B cell (primary cell): ENCODE measurements around the gene GIMAP8. TPM values are rescaled to one million over a fixed set of nuclear protein-coding genes. Genes with fewer than 3 reads are reported as not detected.
"Not testable (repeated sequence)": the region's sequence is repeated elsewhere in the genome, so short reads cannot be mapped to it uniquely, and the experiment has no call there.

ENCODE experiments used
- ATAC-seq: fragments of 200-7000 bp; cut with Tn5 transposase; one replicate; pipeline ENCODE4 v1.10.0; 2021; ENCODE audit warnings: low read depth, mild to moderate bottlenecking, moderate number of reproducible peaks, moderate library complexity
- CTCF ChIA-PET: fragments of 350-600 bp; sonication (Branson Sonifier 250); formaldehyde crosslinking; loops from one replicate; lab custom pipeline; 2021; ENCODE audit warnings: antibody characterized with exemption, inconsistent platforms; lab: Charles Lee
- POLR2A ChIA-PET: fragments of 350-600 bp; sonication (Branson Sonifier 250); formaldehyde crosslinking; loops from one replicate; lab custom pipeline; 2021; ENCODE audit warnings: antibody characterized with exemption; lab: Charles Lee
- DNase-seq: peaks from one replicate; pipeline ENCODE4 v3.0.0; 2013
- H2AFZ ChIP-seq: 2 replicates; pipeline ENCODE4 v1.6.1; 2012; ENCODE audit warnings: mild to moderate bottlenecking, low read depth, low read length; ENCODE audit not compliant: insufficient read depth, poor library complexity, severe bottlenecking
- H3K27ac ChIP-seq, 2 donors: 1 replicate in 1 of 2; 2 replicates in 1 of 2; pipeline ENCODE4 v1.5.1; 2012 to 2013; ENCODE audit warnings: low read length in 2 of 2, mild to moderate bottlenecking in 2 of 2, moderate library complexity in 1 of 2
- H3K27me3 ChIP-seq, 4 experiments: fragments of 200-600 bp in 1 of 4; sonication (generic) in 1 of 4; replicated peaks in 1 of 4; 1 replicate in 2 of 4; 2 replicates in 2 of 4; pipeline versions ENCODE4 v1.6.1 to v1.7.0; 2013 to 2016; ENCODE audit warnings: low read length in 3 of 4, mild to moderate bottlenecking in 2 of 4, mixed read lengths in 1 of 4, moderate library complexity in 1 of 4; ENCODE audit not compliant: insufficient read depth in 4 of 4, control insufficient read depth in 3 of 4; ENCODE audit errors: control extremely low read depth in 1 of 4
- H3K36me3 ChIP-seq, 2 experiments: replicated peaks in 1 of 2; 1 replicate in 1 of 2; 2 replicates in 1 of 2; pipeline versions ENCODE4 v1.6.1 to v1.7.1; 2013; ENCODE audit warnings: low read length in 1 of 2; ENCODE audit not compliant: insufficient read depth in 2 of 2, control insufficient read depth in 1 of 2; ENCODE audit errors: control extremely low read depth in 1 of 2, extremely low read depth in 1 of 2
- H3K4me1 ChIP-seq, 2 donors: fragments of 200-600 bp in 1 of 2; sonication (generic) in 1 of 2; 1 replicate in 1 of 2; 2 replicates in 1 of 2; pipeline versions ENCODE4 v1.5.1 to v1.6.1; 2013 to 2017; ENCODE audit warnings: low read length in 2 of 2; ENCODE audit not compliant: control insufficient read depth in 2 of 2, insufficient read depth in 2 of 2
- H3K4me2 ChIP-seq: replicated peaks from 2 replicates; pipeline ENCODE3; 2012; ENCODE audit warnings: mild to moderate bottlenecking, low read depth, low read length; ENCODE audit not compliant: poor library complexity, severe bottlenecking
- H3K4me3 ChIP-seq, 5 experiments: fragments of 200-600 bp in 1 of 5; sonication (generic) in 1 of 5; 1 replicate in 3 of 5; 2 replicates in 2 of 5; pipeline versions ENCODE4 v1.5.1 to v1.7.0; 2011 to 2016; ENCODE audit warnings: low read length in 4 of 5, mild to moderate bottlenecking in 4 of 5, low read depth in 2 of 5, control low read depth in 1 of 5, moderate library complexity in 1 of 5; ENCODE audit not compliant: insufficient read depth in 1 of 5; ENCODE audit errors: control extremely low read depth in 1 of 5, extremely low read depth in 1 of 5
- H3K79me2 ChIP-seq: fragments of 200-600 bp; sonication (generic); one replicate; pipeline ENCODE4 v1.6.0; 2016; ENCODE audit warnings: low read length; ENCODE audit not compliant: control insufficient read depth, insufficient read depth
- H3K9ac ChIP-seq: fragments of 200-600 bp; sonication (generic); 2 replicates; pipeline ENCODE4 v1.6.1; 2017; ENCODE audit warnings: mild to moderate bottlenecking, low read length, moderate library complexity
- H3K9me3 ChIP-seq, 3 donors: one replicate each; pipeline versions ENCODE4 v1.6.1 to v1.7.1; 2013; ENCODE audit warnings: low read length in 2 of 3; ENCODE audit not compliant: control insufficient read depth in 2 of 3, insufficient read depth in 1 of 3; ENCODE audit errors: control extremely low read depth in 1 of 3
- H4K20me1 ChIP-seq: 2 replicates; pipeline ENCODE4 v1.6.0; 2012; ENCODE audit warnings: mild to moderate bottlenecking, low read length; ENCODE audit not compliant: insufficient read depth, control insufficient read depth, poor library complexity, severe bottlenecking
- H3K27ac Mint-ChIP-seq: one replicate; pipeline ENCODE4 v1.8.0; 2021; ENCODE audit warnings: mixed read lengths
- H3K27me3 Mint-ChIP-seq: one replicate; pipeline ENCODE4 v1.8.0; 2021; ENCODE audit warnings: mixed read lengths
- H3K4me1 Mint-ChIP-seq: one replicate; pipeline ENCODE4 v1.8.0; 2021; ENCODE audit warnings: mixed read lengths
- H3K4me3 Mint-ChIP-seq: one replicate; pipeline ENCODE4 v1.8.0; 2021; ENCODE audit warnings: mixed read lengths
- H3K9me3 Mint-ChIP-seq: one replicate; pipeline ENCODE4 v1.8.0; 2022; ENCODE audit warnings: mixed read lengths; ENCODE audit not compliant: insufficient read depth
- EZH2 ChIP-seq: IDR thresholded peaks from 2 replicates; pipeline ENCODE4 v1.6.1; 2012; ENCODE audit warnings: borderline replicate concordance, low read depth, mild to moderate bottlenecking, moderate library complexity, low read length; ENCODE audit not compliant: insufficient read depth, poor library complexity, severe bottlenecking
- whole genome bisulfite sequencing: methylation state at CpG from one replicate; pipeline ENCODE4 v1.1.5; 2013; ENCODE audit warnings: missing lambda C conversion rate; ENCODE audit not compliant: insufficient coverage; 5-methylcytosine and 5-hydroxymethylcytosine counted together
- intact Hi-C: fragments of 100-400 bp; cut with micrococcal nuclease; formaldehyde crosslinking; loops from one replicate; pipeline ENCODE4 v1.10.0; 2022
- polyA plus RNA-seq: library from polyadenylated mRNA; depleted of rRNA; stranded (reverse); fragments of >200 nt; gene quantifications from 2 replicates; pipeline ENCODE4 v1.2.3, GENCODE V29; 2012
- total RNA-seq, 2 donors: library from RNA; stranded (reverse); fragments of 120-200 nt in 1 of 2; gene quantifications; 1 replicate in 1 of 2; 2 replicates in 1 of 2; pipeline versions ENCODE4 v1.2.3 to v1.2.4, GENCODE V29; 2013 to 2022
- TF ChIP-seq, protein P1 (sequence below): fragments of 200-600 bp; IDR thresholded peaks from one replicate; pipeline ENCODE4 v1.8.0; 2022; ENCODE audit warnings: antibody characterized with exemption, mild to moderate bottlenecking

GIMAP8 gene
- total and polyA plus RNA-seq, 2 donors (not counting 1 experiment from before 2014, with no cell fraction given), result 0.34 to 0.47 TPM

DNA sequence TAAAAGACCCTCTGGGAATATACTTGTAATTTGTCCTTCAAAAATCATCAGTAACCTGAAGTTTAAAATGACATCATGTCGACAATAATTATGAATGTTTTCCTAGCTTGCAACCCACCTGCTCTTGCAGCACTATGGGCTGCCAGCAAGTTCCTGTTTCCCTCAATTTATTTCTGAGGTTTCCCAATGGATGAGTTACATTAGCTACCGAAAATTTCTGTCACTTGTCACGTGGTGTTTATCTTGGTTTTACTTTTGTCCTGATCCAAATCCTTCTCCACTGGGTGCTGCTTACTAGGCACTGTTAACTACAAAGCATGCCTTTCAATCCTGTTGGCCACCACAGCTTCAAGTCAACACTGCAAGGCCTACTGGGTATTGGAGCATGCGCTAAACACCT is 31.5 kb downstream of the GIMAP8 start:
- H2AFZ ChIP-seq, result no peak overlapping the region
- intact Hi-C loops, result no loop called here
- 89% methylated on average over 4 of the region's 4 CpGs for WGBS
- H3K79me2 ChIP-seq, result no peaks in the 10 kb centered on the region
- no peak overlapping the region for H3K4me3 ChIP-seq
- no peak overlapping the region for H3K4me2 ChIP-seq
- peaks cover 14% of the 10 kb centered on the region for H3K27me3 Mint-ChIP-seq
- H3K4me1 ChIP-seq, result peaks cover 7 to 14% of the 10 kb centered on the region in 2 donors
- no peak overlapping the region for H3K4me3 Mint-ChIP-seq
- no peaks in the 10 kb centered on the region for H3K36me3 ChIP-seq
- ChIA-PET POLR2A (no interaction called here), CTCF (interaction anchor here (1.2 kb wide), 1 partner anchor 33 kb away, joined by 3 read pairs; no protein-coding TSS in a partner anchor)
- H3K27me3 ChIP-seq, result peaks cover 0 to 2% (median 0%) of the 10 kb centered on the region in 4 experiments
- no peak overlapping the region for H3K27ac Mint-ChIP-seq
- no peaks in the 10 kb centered on the region for H3K9me3 ChIP-seq
- H4K20me1 ChIP-seq, result no peaks in the 10 kb centered on the region
- no peak overlapping the region for H3K9ac ChIP-seq
- no peak for ATAC-seq
- H3K27ac ChIP-seq, result no peak overlapping the region
- H3K9me3 Mint-ChIP-seq, result no peaks in the 10 kb centered on the region
- no peak for DNase-seq
- H3K4me1 Mint-ChIP-seq, result peaks cover 17% of the 10 kb centered on the region
- TF ChIP-seq EZH2, result no peak
- TF ChIP-seq, protein P1, sequence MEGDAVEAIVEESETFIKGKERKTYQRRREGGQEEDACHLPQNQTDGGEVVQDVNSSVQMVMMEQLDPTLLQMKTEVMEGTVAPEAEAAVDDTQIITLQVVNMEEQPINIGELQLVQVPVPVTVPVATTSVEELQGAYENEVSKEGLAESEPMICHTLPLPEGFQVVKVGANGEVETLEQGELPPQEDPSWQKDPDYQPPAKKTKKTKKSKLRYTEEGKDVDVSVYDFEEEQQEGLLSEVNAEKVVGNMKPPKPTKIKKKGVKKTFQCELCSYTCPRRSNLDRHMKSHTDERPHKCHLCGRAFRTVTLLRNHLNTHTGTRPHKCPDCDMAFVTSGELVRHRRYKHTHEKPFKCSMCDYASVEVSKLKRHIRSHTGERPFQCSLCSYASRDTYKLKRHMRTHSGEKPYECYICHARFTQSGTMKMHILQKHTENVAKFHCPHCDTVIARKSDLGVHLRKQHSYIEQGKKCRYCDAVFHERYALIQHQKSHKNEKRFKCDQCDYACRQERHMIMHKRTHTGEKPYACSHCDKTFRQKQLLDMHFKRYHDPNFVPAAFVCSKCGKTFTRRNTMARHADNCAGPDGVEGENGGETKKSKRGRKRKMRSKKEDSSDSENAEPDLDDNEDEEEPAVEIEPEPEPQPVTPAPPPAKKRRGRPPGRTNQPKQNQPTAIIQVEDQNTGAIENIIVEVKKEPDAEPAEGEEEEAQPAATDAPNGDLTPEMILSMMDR, result no peak

DNA sequence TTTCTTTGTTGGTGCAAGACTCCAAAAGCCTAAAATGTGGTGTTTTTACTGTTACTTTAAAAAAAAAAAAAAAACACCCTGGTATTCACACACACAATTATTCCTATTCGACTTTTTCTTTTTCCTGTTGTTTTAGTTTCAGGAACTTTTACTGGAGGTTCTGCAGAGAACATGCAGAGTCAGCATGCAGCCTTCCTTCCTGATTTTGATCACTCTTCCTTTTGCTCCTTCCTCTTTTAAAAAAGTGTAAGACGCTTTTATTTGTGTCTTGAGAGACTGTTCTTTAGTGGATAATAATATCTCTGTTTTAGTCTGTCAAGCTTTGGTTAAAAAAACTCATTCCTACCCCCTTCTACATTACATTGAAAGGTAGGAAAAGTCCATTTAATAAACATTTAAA is 33.1 kb downstream of the GIMAP8 start:
- H3K27me3 Mint-ChIP-seq, result peaks cover 14% of the 10 kb centered on the region

DNA sequence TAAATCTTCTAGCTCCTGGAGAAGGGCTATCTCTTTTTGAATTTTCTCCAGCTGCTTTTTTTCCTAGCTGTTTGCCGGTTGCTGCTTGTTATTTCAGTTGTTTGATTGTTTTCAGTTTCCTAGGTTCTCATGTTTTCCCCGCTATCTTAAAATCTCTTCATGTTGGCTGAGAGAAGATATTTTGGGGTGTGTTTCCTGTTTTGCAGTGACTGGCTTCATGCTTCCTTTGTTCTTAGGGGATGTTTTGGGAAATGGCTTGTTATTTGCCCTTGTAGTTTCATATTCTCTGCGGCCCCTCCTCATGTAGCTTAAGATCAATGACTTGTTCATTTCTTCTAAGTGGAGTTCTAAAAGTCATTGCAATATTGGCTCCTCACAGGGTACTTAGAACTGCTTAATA is 33.6 kb downstream of the GIMAP8 start:
- H3K9me3 Mint-ChIP-seq, ATAC-seq, CTCF ChIA-PET, POLR2A ChIA-PET, intact Hi-C loops, H3K9me3 ChIP-seq, H3K27ac ChIP-seq, H3K9ac ChIP-seq, H2AFZ ChIP-seq, H4K20me1 ChIP-seq, H3K27ac Mint-ChIP-seq, H3K4me3 Mint-ChIP-seq, H3K79me2 ChIP-seq, H3K4me2 ChIP-seq, H3K4me3 ChIP-seq, H3K36me3 ChIP-seq, DNase-seq, H3K27me3 ChIP-seq: not testable (repeated sequence)
- H3K27me3 Mint-ChIP-seq, result peaks cover 14% of the 10 kb centered on the region
- H3K4me1 Mint-ChIP-seq, result peaks cover 17% of the 10 kb centered on the region
- peaks cover 7 to 14% of the 10 kb centered on the region in 2 donors for H3K4me1 ChIP-seq
- no CpG with 5 or more reads among the region's 3 CpGs for WGBS

More for the DNA sequence above, 33.1 kb downstream of the GIMAP8 start:
- DNase-seq, H3K27ac ChIP-seq, ATAC-seq, H3K27ac Mint-ChIP-seq, H3K9me3 ChIP-seq, H3K27me3 ChIP-seq, CTCF ChIA-PET, H4K20me1 ChIP-seq, H3K4me3 ChIP-seq, H3K36me3 ChIP-seq, POLR2A ChIA-PET, H3K4me2 ChIP-seq, H3K79me2 ChIP-seq, H2AFZ ChIP-seq, H3K4me3 Mint-ChIP-seq, H3K9me3 Mint-ChIP-seq, intact Hi-C loops, H3K9ac ChIP-seq: not testable (repeated sequence)
- no CpG with 5 or more reads among the region's 2 CpGs for WGBS
- H3K4me1 ChIP-seq, result peaks cover 7 to 14% of the 10 kb centered on the region in 2 donors
- H3K4me1 Mint-ChIP-seq, result peaks cover 17% of the 10 kb centered on the region
